KOPT-K1 (cell line): Measurements from ENCODE around the gene IFT57.
A peak's percentile ranks its signal among the peaks of the same experiment; 100 is the strongest.
"Not testable (repeated sequence)": the region's sequence is repeated elsewhere in the genome, so short reads cannot be mapped to it uniquely, and the experiment has no call there.

Experiments used
- H3K27ac ChIP-seq: fragments of 200-600 bp; sonication (generic); 2 replicates; pipeline ENCODE4 v1.5.1; 2016; ENCODE audit warnings: antibody characterized with exemption, mild to moderate bottlenecking, low read depth, low read length; ENCODE audit not compliant: poor library complexity, severe bottlenecking
- H3K36me3 ChIP-seq: fragments of 200-600 bp; sonication (generic); 2 replicates; pipeline ENCODE4 v1.5.1; 2017; ENCODE audit warnings: antibody characterized with exemption, mild to moderate bottlenecking, low read length, moderate library complexity; ENCODE audit not compliant: insufficient read depth
- H3K9me3 ChIP-seq: fragments of 200-600 bp; sonication (generic); 2 replicates; pipeline ENCODE4 v1.5.1; 2017; ENCODE audit warnings: antibody characterized with exemption, low read length, mild to moderate bottlenecking; ENCODE audit not compliant: insufficient read depth, poor library complexity, severe bottlenecking

The IFT57 gene

DNA sequence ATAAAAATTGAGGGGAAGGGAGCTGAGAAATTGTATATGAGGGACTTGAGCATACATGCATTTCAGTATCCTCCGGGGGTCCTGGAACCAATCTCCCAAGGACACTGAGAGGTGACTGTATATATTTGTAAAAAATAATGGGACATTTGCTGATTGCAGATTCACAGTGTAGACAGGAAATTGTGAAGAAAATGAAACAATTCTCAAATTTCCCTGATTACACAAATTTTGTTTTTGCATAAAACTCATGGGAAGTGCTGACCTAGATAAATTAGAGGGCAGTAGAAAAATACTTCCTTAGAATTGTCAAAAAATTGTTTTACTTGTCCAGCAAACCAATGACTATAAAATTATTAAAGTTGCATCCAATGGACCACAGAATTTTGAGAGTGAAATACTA lies 64.0 kb downstream of the IFT57 start:
- H3K27ac ChIP-seq, result no peak overlapping the region
- no peaks in the 10 kb centered on the region for H3K9me3 ChIP-seq
- H3K36me3 ChIP-seq, result no peaks in the 10 kb centered on the region

DNA sequence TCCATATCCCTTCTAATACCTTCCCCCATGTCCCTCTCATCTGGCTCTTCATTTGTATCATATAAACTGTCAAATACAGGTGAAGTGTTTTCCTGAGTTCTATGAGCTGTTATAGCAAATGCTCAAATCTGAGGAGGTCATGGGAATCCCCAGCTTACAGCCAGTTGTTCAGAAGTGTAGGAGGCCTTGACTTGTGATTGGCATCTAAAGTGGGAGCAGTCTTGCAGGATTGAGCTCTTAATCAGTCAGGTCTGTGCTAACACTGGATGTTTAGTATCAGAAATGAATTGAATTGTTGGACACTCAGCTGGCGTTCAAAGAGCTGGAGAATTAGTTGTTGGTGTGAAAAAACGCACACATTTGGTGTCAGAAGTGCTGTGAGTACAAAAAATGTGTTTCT lies 65.0 kb downstream of the IFT57 start:
- no peaks in the 10 kb centered on the region for H3K9me3 ChIP-seq
- no peak overlapping the region for H3K27ac ChIP-seq
- H3K36me3 ChIP-seq, result no peaks in the 10 kb centered on the region

DNA sequence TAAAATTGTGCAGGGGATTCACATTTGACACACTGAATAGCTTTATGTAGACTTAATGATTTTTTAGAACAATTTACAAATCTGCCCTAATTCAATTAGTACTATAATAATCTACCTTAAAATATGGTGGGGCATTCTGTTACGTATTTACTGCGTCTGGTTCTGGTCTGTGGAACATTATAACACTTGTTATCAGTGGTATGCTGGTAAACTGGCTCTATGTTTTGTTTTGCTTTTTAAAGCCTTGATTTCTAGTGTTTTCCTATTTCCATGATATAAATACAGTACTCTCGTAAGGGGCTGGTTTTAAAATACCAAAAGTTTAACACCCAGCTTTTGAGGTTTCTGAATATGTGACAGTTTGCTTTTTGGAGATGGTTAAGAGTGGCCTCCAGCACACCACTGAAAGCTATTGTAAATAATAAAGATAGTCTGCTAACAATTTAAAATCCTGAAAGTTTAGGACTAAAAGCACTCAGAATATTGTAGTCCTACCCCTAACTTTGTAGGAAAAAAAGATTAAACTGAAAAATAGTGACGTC lies 65.8 kb downstream of the IFT57 start:
- no peaks in the 10 kb centered on the region for H3K9me3 ChIP-seq
- H3K27ac ChIP-seq, result no peak overlapping the region
- no peaks in the 10 kb centered on the region for H3K36me3 ChIP-seq

DNA sequence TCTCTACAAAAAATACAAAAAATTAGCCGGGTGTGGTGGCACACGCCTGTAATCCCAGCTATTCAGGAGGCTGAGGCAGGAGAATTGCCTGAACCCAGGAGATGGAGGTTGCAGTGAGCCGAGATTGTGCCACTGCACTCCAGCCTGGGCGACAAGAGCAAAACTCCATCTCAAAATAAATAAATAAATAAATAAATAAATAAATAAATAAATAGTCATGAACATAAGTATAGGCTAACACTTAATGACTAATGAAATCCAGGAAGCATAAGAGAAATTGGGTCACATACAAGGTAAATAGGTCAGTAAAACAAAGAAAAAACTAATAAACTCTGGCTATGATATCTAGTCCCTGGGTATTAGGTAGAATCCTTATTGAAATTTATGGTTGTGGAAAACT lies 66.6 kb downstream of the IFT57 start:
- not testable (repeated sequence) for H3K27ac ChIP-seq, H3K9me3 ChIP-seq, H3K36me3 ChIP-seq

DNA sequence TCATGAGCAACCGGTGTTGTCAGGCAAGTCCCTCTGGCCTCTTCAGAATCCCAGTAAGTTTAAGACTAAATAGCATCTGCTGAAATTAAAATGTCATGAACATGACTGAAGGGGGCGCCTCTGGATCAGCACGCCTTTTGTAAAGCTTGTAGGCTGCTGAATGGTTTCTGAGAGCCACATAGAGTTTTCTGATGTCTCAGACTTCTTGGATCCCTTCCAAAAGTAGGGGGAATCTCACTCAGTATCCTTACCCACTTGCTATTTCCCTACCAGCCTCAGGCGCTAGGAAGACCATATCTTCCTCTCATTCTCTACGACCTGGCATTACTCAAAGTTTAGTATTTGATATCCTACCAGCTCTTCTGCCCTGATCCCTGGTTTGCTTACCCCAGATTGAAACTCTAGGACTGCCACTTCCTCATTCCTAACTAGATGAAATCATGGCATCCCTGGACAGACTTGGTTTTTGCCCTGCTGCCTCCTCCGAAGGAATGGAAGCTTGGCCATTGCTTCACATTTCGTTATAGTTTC lies 68.7 kb downstream of the IFT57 start:
- Histone ChIP-seq H3K27ac (no peak overlapping the region), H3K36me3 (no peaks in the 10 kb centered on the region), H3K9me3 (no peaks in the 10 kb centered on the region)

DNA sequence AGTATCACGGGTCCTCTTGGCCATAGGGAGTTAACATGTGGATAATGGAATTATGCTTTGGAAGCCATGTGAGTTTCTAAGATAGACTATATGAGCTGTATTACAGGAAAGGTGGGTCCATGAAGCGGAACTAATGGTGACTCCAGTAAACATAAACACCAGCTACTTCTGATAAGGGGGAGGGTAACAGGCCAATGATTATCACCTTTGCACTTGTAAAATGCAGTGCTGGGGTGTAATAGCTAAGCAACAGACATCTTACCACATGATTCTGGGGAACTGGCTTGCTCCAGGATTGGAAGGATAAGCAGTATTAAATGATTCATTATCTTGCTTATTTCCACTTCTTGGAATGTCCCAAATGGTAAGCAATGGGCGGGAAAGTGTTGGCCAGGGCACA lies 70.0 kb downstream of the IFT57 start:
- H3K27ac ChIP-seq, result no peak overlapping the region
- H3K9me3 ChIP-seq, result no peaks in the 10 kb centered on the region
- H3K36me3 ChIP-seq, result no peaks in the 10 kb centered on the region

DNA sequence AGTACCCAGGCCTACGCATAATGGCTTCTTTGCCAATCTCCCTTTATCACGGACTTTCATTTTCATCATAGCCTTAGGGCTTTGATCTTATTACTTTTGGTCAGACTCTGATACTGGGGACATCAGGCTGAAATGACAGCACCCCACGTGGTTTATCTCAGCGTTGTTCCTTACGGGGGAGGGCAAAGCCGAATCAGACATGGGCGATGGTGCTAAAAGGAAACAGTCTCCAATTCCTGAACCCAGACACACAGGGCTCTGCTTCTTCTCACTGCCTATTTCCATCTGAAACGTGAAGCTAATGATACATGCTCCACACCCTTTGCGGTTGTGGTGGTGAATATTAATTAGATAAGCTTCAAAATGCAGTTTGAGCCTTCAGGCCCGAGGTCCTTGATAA lies 72.0 kb downstream of the IFT57 start:
- Histone ChIP-seq H3K9me3 (peaks cover 16% of the 10 kb centered on the region), H3K27ac (no peak overlapping the region), H3K36me3 (peaks cover 4% of the 10 kb centered on the region; the same call in 1 of the 2 replicates)

DNA sequence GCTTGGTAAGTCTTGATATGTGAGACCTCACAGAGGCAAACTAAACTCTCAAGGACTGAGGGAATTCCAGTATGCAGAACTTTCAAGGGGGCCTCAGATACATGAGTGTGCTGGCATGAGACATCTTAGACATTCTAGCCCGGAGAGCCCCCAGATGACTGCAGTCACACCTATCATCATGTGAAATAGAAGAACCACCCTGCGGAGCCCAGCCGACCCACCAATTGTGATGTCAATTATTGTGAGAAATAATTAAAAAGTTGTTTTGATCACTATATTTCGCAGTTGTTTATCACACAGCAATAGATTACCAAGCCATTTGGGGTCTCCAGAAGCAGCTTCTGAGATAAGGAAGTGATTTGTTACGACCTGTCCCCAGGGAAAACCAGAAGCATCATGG lies 76.1 kb downstream of the IFT57 start:
- peaks cover 4% of the 10 kb centered on the region; the same call in 1 of the 2 replicates for H3K36me3 ChIP-seq

DNA sequence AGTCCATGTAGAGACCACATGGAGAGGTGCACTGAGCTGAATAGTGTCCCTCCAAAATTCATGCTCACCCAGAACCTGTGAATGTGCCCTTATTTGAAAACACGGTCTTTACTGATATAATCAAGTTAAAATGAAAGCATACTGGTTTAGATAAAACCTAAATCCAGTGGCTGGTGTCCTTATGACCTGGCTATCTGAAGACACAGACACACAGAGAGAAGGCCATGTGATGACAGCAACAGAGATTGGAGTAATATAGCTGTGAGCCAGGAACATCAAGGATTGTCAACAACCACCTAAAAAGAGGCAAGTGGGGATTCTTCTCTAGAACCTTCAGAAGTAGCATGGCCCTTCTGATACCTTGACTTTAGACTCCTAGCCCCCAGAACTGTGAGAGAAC lies 76.6 kb downstream of the IFT57 start:
- Histone ChIP-seq H3K27ac (no peak overlapping the region), H3K36me3 (peaks cover 4% of the 10 kb centered on the region; the same call in 1 of the 2 replicates), H3K9me3 (peaks cover 21% of the 10 kb centered on the region)

More for the DNA sequence above, 76.1 kb downstream of the IFT57 start:
- no peak overlapping the region for H3K27ac ChIP-seq
- peaks cover 21% of the 10 kb centered on the region for H3K9me3 ChIP-seq

DNA sequence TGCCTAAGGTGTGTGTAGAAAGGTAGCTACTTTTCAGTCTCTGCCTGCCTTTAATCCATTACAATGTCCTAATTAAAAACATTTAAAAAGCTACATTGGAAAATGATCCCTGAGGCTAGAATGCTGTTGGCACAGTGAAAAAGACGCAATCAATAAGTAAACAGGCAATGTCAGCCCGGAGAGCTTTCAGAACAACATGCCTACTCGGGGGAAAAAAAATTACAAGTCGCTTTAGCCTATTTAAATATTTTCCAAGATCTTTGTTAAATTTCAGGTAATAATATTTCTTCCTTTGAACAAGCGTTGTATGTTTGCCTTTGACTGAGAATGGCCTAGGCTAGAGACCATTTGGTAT lies 84.8 kb downstream of the IFT57 start:
- Histone ChIP-seq H3K9me3 (no peaks in the 10 kb centered on the region), H3K27ac (no peak overlapping the region), H3K36me3 (peaks cover 36% of the 10 kb centered on the region)

DNA sequence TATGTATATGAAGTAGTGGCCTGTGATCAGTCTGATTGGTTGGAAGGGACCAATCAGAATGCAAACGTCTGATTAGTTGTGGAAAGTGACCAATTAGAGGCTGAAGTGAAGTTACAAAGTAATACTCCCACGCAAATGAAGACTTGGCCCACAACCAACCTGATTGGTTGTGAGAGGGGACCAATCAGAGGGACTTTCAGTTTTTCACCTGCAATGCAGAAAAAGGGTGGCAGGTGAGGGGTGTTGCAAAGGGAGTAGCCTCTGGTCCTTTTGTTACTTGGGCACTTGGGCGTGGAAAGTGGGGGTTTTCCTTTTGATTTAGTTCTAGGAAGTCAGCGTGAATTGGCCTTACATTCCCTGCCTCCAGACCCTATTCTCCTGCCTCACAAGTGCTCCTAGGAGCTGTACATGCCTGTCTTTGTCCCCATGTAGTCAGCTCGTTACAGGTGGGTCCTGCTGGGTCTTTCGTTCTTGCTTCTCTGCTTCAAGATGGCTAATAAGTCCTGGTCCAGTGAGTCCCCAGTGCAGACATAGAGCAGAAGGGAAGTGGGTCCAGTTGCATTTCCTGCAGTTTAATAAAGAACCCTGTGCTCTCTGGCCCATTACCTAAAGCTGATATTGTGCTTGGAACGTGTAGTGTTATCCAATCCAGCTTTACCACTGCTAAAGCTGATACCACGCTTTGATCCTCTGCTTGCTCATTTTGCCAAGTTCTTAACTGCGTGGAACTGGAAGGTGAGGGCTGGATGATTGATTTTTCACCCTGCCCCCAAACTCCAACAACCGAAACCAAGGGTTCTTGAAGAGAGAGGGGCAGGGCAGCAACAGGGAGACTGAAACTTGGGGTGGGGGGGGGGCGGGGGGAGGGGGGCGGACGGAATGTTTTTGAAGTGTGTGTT lies 85.4 kb downstream of the IFT57 start:
- Histone ChIP-seq H3K36me3 (peaks cover 42% of the 10 kb centered on the region), H3K9me3 (no peaks in the 10 kb centered on the region), H3K27ac (no peak overlapping the region)

DNA sequence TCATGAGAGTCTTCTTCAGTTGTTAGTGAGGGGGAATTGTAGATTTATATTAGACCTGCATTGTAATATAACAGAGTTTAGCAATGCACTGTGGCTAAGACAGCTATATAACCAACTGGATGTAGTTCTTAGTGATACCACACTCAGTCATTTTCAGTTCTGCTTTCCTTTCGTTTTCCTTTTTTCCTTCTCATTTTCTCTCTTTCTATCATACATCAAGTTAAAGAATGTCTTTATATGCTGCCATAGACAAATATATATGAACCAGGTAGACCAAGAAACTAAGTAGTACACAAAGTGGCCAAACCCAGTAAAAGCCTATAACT lies 87.7 kb downstream of the IFT57 start:
- Histone ChIP-seq H3K36me3 (peaks cover 46% of the 10 kb centered on the region), H3K9me3 (no peaks in the 10 kb centered on the region), H3K27ac (peak overlapping the region; percentile 80)

DNA sequence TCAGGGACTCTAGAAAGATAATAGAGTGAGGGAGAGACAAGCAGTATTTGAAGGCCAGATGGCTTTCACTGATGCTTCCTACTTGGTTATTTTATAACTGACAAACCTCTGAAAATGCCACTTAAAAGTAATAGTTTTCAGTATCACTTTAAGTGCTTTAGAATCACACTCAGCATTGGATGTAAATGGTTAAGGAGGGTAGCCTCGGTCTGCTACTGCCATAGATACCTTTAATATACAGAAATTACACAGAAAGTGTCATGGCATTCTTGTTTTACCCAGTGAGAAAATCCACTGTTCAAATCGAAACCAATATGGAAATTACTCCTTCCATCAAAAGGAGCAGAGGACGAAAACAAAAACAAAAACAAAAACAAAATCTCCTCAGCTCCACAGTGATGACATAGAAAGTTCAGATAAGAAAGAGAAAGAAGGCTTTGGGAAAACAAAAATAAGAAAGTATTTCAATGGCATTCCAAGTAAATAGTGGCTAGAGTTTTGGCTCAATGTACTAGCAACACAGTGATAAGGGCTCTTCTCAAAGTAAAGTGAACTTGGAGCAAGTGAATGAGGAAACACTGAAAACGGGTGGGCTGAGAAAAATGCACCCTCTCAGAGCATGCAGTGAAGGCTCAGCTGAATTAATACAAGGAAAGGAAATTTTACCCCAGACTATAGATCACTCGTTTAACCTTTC lies 88.2 kb downstream of the IFT57 start:
- Histone ChIP-seq H3K27ac (peak overlapping the region; percentile 80), H3K9me3 (no peaks in the 10 kb centered on the region), H3K36me3 (peaks cover 42% of the 10 kb centered on the region)

DNA sequence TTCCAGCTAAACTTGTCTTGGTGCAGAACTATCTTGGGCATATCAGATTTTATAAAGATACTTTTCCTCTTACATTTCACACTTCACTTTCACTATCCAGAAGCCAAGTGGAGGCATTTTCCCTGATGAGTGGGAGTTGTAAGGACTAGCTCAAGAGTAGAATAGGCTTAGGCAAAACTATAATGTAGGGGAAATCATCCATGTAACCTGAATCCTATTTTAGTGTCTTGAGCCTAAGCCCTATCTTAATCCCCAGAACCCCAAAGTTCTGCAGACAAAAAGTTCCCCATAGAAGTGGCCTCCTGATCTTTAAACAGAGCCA lies 89.2 kb downstream of the IFT57 start:
- Histone ChIP-seq H3K9me3 (no peaks in the 10 kb centered on the region), H3K27ac (peak overlapping the region; percentile 80), H3K36me3 (peaks cover 47% of the 10 kb centered on the region)

DNA sequence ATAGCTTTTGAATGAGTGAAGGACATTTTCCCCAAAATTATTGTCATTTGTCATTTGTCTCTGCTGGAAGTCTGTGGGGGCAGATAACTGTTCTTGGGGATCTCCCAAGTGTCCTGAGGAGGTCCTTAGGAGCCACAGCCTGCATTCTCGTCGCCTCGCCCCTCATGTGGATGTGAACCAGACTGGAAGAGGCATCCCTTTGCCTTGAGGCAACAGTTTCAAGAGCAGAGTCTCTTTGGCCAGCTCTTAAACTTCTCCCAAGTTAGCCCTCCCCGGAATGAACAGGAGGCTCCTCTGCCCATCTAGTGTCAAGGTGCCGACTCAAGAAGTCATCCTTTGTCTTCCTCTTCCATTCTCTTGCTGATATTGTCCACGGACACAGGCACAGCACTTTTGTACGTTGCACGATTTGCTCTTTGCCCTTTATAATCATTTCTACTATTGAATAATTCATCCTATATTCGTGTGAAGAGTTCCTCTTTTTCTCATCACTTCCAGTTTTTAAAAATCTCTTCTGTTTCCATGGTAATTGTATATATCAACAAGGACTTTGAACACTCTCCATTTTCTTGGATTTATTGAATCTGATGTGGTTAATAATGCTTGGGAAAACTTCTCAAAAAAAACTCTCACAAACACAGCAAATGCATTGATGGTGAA lies 90.6 kb downstream of the IFT57 start:
- Histone ChIP-seq H3K36me3 (peaks cover 36% of the 10 kb centered on the region), H3K27ac (peak overlapping the region; percentile 80), H3K9me3 (no peaks in the 10 kb centered on the region)
